ENCODE results near the gene GRK1.

GRK1 gene

GRCh38 chr13:113638173-113638746, 28.8 kb upstream of the GRK1 start:
- DNase-seq (ENCODE audit: low read depth), result no peak
- TF ChIP-seq, protein P1, sequence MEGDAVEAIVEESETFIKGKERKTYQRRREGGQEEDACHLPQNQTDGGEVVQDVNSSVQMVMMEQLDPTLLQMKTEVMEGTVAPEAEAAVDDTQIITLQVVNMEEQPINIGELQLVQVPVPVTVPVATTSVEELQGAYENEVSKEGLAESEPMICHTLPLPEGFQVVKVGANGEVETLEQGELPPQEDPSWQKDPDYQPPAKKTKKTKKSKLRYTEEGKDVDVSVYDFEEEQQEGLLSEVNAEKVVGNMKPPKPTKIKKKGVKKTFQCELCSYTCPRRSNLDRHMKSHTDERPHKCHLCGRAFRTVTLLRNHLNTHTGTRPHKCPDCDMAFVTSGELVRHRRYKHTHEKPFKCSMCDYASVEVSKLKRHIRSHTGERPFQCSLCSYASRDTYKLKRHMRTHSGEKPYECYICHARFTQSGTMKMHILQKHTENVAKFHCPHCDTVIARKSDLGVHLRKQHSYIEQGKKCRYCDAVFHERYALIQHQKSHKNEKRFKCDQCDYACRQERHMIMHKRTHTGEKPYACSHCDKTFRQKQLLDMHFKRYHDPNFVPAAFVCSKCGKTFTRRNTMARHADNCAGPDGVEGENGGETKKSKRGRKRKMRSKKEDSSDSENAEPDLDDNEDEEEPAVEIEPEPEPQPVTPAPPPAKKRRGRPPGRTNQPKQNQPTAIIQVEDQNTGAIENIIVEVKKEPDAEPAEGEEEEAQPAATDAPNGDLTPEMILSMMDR (IDR thresholded peaks at IDR 0.05; ENCODE audit: control insufficient read depth, insufficient read depth, low read depth, low read length, missing control alignments), result no peak
- H3K4me3 ChIP-seq (ENCODE audit: control insufficient read depth, low read depth, low read length), result no peak overlapping the region

DNA sequence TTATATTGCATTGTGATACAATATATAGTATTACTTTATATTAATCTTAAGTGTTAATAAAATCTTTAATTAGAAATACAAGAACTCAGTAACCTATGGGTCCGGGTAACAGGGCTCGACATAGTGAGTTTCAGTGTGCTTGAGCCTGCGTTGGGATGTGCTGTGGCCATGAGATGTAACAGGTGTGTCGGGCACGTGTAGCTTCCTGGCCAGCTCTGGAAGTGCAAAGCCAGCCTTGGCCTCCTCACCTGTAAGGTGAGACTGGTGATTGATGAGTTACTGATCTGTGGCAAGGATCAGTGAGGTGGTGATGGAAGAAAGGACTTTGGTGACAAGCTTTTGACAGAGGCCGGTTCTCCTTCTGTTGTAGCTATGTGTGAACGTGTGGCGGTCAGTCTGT, 28.2 kb upstream of the GRK1 start:
- DNase-seq (ENCODE audit: low read depth), result no peak
- TF ChIP-seq, protein P1 (IDR thresholded peaks at IDR 0.05; ENCODE audit: control insufficient read depth, insufficient read depth, low read depth, low read length, missing control alignments), result no peak

GRCh38 chr13:113639616-113640262, 27.3 kb upstream of the GRK1 start:
- DNase-seq (ENCODE audit: low read depth), result no peak
- TF ChIP-seq, protein P1 (IDR thresholded peaks at IDR 0.05; ENCODE audit: control insufficient read depth, insufficient read depth, low read depth, low read length, missing control alignments), result no peak
- no peak overlapping the region for H3K4me3 ChIP-seq (ENCODE audit: control insufficient read depth, low read depth, low read length)

More for the DNA sequence above, 28.2 kb upstream of the GRK1 start:
- no peak overlapping the region for H3K4me3 ChIP-seq (ENCODE audit: control insufficient read depth, low read depth, low read length)

DNA sequence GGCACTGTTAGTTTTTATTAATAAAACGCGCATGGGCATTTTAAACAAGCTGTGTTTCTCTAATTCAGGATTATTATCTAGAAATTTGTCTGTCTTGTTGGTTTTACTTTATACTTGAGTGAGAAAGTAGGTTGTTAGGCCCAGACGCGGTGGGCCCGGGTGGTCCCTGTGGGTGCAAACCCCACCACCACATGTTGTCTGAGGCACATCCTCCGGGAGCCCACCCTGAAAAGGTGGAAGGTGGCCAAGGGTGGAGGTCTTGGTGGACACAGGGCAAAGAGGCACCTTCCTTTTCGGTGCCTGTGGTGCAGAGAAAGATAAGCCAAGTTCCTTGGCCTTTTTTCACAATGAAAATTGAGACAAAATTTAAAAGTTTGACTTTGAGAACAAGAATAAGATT, 25.6 kb upstream of the GRK1 start:
- TF ChIP-seq, protein P1 (IDR thresholded peaks at IDR 0.05; ENCODE audit: control insufficient read depth, insufficient read depth, low read depth, low read length, missing control alignments), result no peak
- no peak for DNase-seq (ENCODE audit: low read depth)

GRCh38 chr13:113642563-113642962, 24.5 kb upstream of the GRK1 start:
- H3K4me3 ChIP-seq (ENCODE audit: control insufficient read depth, low read depth, low read length), result no peak overlapping the region
- TF ChIP-seq, protein P1 (IDR thresholded peaks at IDR 0.05; ENCODE audit: control insufficient read depth, insufficient read depth, low read depth, low read length, missing control alignments), result no peak
- no peak for DNase-seq (ENCODE audit: low read depth)

More for the DNA sequence above, 25.6 kb upstream of the GRK1 start:
- H3K4me3 ChIP-seq (ENCODE audit: control insufficient read depth, low read depth, low read length), result no peak overlapping the region

DNA sequence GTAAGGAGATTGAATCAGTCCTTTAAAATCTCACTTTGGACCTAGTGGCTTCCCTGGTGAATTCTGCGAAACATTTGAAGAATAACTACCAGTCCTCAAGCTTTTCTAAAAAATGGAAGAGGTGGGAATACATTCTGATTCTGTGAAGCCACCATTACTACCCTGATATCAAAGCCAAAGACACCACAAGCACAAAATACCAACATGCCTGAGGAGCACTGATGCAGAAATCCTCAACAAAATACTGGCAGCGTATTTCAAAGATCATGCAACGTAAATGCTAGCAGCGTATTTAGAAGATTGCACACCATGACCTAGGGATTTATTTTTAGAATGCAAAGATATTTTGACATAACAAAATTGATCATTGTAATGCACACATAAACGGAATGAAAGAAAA, 23.4 kb upstream of the GRK1 start:
- TF ChIP-seq, protein P1 (IDR thresholded peaks at IDR 0.05; ENCODE audit: control insufficient read depth, insufficient read depth, low read depth, low read length, missing control alignments), result no peak
- DNase-seq (ENCODE audit: low read depth), result no peak
- H3K4me3 ChIP-seq (ENCODE audit: control insufficient read depth, low read depth, low read length), result no peak overlapping the region
